NOMO-1 treated with DMSO at 0.1 percent for 48 hours (cell line): ENCODE results near the gene USP6.
"Not testable (repeated sequence)": the region's sequence is repeated elsewhere in the genome, so short reads cannot be mapped to it uniquely, and the experiment has no call there.

Experiments used
- DNase-seq: peaks from one replicate; lab custom pipeline; 2025; ENCODE audit not compliant: unreplicated experiment; lab: John Stamatoyannopoulos, UW

Gene USP6

DNA sequence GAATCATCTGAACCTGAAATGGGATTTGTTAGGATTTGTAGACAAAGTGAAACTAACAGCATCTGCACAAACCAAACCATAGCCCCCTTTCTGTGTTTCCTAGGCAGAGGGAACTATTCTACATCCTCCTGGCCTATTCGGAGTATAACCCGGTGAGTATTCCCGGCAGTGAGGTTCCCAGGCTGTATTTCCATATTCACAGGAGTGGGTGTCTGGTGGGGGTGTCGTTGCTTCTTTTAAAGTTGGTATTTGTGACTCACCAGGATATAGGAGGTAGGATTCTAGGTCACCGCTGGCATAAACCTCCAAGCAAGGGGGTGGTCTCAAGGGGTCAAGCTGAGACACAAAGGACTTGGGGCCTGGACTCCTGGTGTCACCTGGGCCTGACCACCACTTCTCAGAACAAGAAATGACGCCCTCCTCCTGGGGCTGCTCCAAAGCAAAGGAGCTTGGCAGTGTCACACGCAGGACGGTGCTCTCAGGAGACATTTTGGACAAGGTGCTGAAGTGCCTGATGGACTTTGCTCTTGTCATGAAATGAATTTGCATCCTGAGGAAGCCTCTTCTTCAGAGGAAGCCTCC is 19.4 kb downstream of the USP6 start:
- not testable (repeated sequence) for DNase-seq

GRCh38 chr17:5135726-5136579 is 20.1 kb downstream of the USP6 start:
- no peak for DNase-seq

GRCh38 chr17:5136580-5137412 is 21.0 kb downstream of the USP6 start:
- DNase-seq = not testable (repeated sequence)

DNA sequence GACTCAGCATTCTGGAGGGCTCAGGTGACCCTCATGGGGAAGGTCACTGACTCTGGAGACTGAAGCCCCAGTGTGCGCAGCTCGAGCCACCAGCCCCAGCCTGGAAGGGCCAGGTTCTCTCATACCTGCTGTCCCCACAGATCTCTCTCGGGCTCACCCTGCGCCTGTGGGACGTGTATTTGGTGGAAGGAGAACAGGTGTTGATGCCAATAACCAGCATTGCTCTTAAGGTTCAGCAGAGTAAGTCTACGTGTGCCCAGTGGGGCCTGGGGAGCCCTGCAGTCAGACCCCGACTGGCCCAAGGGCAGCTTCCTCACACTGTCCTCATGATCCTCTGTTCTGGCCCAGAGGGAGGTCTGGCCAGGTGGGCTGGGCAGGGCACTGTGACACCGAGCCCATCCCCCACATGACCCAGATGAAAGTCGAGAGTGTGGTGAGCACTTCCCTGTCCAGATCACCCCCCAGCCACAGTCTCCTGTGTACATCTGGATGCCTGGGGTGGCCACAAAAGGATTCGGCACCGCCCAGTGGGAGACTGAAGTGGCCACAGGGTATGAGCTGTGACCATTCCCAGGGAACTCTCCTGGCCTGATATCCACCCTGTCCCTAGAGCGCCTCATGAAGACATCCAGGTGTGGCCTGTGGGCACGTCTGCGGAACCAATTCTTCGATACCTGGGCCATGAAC is 21.8 kb downstream of the USP6 start:
- not testable (repeated sequence) for DNase-seq

GRCh38 chr17:5138198-5138544 is 22.3 kb downstream of the USP6 start:
- not testable (repeated sequence) for DNase-seq

DNA sequence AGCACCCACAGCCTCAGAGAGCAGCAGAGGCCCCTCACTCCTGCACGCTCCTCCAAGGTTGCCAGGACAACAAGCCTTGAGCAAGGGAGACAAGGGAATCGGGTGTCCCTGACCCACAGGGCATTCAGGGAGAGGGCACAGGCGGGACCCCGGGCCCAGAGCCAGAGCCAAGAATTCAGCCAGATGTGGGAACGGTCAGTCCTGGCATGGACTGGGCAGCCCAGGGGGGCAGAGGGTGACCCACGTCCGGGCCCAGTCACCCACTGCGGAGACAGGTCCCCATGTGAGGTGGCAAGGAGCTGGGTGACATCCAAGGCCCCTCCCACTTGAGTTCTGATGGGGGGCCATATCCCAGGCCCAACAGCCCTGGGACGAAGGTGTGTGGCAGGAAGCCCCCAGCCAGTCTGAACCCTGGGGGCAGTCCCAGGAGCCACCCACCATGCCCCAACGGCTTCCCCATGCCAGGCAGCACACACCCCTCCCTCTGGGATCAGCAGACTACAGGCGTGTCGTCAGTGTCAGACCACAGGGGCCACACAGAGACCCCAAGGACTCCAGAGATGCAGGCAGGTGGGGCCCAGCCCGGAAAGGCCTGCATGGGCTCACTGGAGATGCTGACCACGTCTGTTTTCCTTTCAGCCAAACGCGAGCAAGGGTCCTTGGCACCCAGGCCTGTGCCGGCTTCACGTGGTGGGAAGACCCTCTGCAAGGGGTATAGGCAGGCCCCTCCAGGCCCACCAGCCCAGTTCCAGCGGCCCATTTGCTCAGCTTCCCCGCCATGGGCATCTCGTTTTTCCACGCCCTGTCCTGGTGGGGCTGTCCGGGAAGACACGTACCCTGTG is 23.0 kb downstream of the USP6 start:
- no peak for DNase-seq

- no peak for DNase-seq
These were observed 23.6 kb downstream of the USP6 start for GRCh38 chr17:5139458-5139732.

DNA sequence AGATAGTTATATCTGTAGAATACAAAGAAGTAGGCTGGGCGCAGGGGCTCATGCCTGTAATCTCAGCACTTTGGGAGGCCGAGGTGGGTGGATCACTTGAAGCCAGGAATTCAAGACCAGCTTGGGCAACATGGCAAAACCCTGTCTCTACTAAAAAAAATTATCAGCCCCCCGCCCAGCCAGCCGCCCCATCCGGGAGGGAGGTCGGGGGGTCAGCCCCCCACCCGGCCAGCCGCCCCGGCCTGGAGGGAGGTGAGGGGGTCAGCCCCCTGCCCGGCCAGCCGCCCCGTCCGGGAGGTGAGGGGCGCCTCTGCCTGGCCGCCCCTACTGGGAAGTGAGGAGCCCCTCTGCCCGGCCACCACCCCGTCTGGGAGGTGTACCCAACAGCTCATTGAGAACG is 27.0 kb downstream of the USP6 start:
- not testable (repeated sequence) for DNase-seq

DNA sequence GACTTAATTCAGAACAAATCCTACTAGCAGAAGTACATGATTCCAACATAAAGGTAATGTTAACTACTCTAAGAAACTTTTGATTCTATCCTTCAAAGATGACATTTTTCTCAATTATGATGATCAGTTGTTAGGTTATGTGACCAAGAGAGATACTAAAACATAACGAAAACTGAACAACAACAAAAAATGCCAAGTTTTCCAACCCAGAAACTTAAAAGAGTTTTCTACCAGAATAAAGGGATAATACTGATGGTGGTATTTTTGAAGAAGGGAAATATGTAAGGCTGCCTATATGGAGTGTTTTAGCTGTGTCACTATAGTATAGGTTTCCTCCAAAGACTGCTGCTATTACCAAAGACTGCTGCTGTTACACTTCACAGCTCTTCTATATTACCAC is 30.3 kb downstream of the USP6 start:
- DNase-seq = not testable (repeated sequence)

DNA sequence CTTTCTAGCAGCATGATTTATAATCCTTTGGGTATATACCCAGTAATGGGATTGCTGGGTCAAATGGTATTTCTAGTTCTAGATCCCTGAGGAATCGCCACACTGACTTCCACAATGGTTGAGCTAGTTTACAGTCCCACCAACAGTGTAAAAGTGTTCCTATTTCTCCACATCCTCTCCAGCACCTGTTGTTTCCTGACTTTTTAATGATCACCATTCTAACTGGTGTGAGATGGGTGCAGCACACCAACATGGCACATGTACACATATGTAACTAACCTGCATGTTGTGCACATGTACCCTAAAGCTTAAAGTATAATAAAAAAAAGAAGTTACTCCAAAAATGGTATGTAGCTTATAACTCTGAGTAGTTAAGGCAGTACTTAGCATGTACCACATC is 44.9 kb downstream of the USP6 start:
- DNase-seq = not testable (repeated sequence)

DNA sequence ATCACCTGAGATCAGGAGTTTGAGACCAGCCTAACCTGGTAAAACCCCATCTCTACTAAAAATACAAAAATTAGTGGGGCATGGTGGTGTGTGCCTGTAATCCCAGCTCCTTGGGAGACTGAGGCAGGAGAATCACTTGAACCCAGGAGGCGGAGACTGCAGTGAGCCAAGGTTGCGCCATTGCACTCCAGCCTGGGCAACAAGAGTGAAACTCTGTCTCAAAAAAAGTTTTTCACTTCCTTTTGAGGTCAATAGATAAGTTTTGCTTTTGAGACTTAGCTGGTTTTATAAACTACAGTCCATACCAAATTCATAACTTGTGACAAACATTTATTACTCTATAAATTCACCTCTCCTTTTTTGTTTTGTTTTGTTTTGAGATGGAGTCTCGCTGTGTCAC is 46.0 kb downstream of the USP6 start:
- not testable (repeated sequence) for DNase-seq

DNA sequence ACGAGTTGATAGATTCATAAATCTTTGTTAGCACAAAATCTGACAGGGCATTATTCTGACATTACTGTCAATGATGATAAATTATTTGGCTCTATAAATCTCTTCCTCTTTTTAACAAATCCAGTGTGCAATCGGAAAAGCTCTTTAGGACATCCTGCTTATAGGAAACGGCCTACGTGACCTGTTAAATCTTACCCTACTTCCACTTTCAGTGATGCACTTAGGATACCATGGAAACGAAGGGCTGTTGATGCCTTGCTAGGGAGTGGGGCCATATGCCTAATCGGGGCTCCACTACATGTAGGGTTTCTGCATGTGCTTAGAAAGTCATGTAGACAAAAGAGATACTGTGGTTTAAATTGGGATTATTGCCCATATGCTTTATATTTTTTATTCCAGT is 48.6 kb downstream of the USP6 start:
- peak; percentile 77 for DNase-seq

GRCh38 chr17:5165791-5166564 is 50.1 kb downstream of the USP6 start:
- peak; percentile 41 for DNase-seq

GRCh38 chr17:5175027-5175426 is 59.2 kb downstream of the USP6 start:
- DNase-seq = not testable (repeated sequence)

DNA sequence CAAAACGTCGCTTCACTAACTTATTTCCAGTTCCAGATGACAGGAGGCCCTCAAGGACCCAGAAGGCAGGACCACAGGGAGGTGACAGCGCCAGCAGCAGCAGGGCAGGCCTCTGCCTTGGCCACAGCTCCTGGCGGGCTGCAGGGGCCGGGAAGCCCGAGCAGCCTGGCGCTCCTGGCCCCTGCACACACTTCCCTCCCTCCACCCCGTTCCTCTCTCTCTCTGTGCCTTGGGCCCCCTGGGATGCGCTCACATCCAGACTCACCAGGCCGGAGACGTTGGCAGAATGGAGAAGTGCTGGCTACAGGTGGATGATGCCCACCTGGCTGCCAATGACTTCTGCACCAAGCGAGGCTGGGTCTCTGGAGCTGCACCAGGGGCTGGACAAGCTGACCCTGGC is 63.2 kb downstream of the USP6 start:
- no peak for DNase-seq

GRCh38 chr17:5181509-5182305 is 65.9 kb downstream of the USP6 start:
- DNase-seq = no peak

GRCh38 chr17:5182597-5183409 is 67.0 kb downstream of the USP6 start:
- no peak for DNase-seq

- DNase-seq = no peak
These were observed 67.6 kb downstream of the USP6 start for GRCh38 chr17:5183410-5183793.
